Measurements from ENCODE around the gene PLCL1. TPM values are rescaled to one million over a fixed set of nuclear protein-coding genes. Genes with fewer than 3 reads are reported as not detected.

The PLCL1 gene
- total RNA-seq, 1 experiment from 2014 or later: 1.6 TPM

DNA sequence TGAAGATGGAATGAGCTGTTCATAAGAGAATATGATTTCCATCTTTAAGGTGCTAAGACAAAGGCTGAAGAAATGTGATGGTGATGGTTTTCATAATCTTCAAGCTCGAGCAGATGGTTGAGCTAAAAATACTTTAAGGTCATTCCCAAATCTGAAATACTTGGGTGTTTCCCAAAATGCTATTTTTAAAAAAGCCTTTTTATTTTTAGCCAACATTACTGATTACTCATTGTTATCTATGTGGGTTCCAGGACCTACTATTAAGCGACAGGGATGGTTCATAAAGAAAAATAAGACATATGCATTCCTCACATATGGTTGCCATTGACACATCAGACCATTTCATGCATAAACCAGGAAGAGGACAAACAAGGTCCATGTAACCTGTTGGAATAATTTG is 298.5 kb downstream of the PLCL1 start:
- TF ChIP-seq, protein P1, sequence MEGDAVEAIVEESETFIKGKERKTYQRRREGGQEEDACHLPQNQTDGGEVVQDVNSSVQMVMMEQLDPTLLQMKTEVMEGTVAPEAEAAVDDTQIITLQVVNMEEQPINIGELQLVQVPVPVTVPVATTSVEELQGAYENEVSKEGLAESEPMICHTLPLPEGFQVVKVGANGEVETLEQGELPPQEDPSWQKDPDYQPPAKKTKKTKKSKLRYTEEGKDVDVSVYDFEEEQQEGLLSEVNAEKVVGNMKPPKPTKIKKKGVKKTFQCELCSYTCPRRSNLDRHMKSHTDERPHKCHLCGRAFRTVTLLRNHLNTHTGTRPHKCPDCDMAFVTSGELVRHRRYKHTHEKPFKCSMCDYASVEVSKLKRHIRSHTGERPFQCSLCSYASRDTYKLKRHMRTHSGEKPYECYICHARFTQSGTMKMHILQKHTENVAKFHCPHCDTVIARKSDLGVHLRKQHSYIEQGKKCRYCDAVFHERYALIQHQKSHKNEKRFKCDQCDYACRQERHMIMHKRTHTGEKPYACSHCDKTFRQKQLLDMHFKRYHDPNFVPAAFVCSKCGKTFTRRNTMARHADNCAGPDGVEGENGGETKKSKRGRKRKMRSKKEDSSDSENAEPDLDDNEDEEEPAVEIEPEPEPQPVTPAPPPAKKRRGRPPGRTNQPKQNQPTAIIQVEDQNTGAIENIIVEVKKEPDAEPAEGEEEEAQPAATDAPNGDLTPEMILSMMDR (IDR thresholded peaks at IDR 0.05; ENCODE audit: insufficient read depth in 1 of 2, low read depth in 1 of 2, low read length in 1 of 2, severe bottlenecking in 1 of 2, unreplicated experiment in 1 of 2): no peak
- H3K36me3 ChIP-seq (ENCODE audit: control insufficient read depth, insufficient read depth, low read length): no peaks in the 10 kb centered on the region
- intact Hi-C loops (cut with micrococcal nuclease; ENCODE audit: unreplicated experiment): no loop called here
- BruUV-seq (replicated peaks): no TSS peak
- no peaks in the 10 kb centered on the region for H3K4me1 ChIP-seq
- ChIA-PET POLR2A (no interaction called here), CTCF (no interaction called here)
- H3K9me3 ChIP-seq: no peaks in the 10 kb centered on the region
- no peaks in the 10 kb centered on the region for H3K27me3 ChIP-seq (replicated peaks; ENCODE audit: control insufficient read depth, insufficient read depth, low read length)
- H3K27ac Mint-ChIP-seq (ENCODE audit: unreplicated experiment): no peak overlapping the region
- H3K27me3 Mint-ChIP-seq (ENCODE audit: insufficient read depth, unreplicated experiment): no peaks in the 10 kb centered on the region
- no peak overlapping the region for H3K4me3 ChIP-seq (ENCODE audit: low read depth, low read length)
- no peaks in the 10 kb centered on the region for H3K36me3 Mint-ChIP-seq (ENCODE audit: insufficient read depth, unreplicated experiment)
- H3K4me3 Mint-ChIP-seq (ENCODE audit: unreplicated experiment): no peak overlapping the region
- peaks cover 12% of the 10 kb centered on the region for H3K9me3 Mint-ChIP-seq (ENCODE audit: unreplicated experiment)
- no peaks in the 10 kb centered on the region for H3K4me1 Mint-ChIP-seq (ENCODE audit: low read depth, unreplicated experiment)
- DNase-seq: no peak

DNA sequence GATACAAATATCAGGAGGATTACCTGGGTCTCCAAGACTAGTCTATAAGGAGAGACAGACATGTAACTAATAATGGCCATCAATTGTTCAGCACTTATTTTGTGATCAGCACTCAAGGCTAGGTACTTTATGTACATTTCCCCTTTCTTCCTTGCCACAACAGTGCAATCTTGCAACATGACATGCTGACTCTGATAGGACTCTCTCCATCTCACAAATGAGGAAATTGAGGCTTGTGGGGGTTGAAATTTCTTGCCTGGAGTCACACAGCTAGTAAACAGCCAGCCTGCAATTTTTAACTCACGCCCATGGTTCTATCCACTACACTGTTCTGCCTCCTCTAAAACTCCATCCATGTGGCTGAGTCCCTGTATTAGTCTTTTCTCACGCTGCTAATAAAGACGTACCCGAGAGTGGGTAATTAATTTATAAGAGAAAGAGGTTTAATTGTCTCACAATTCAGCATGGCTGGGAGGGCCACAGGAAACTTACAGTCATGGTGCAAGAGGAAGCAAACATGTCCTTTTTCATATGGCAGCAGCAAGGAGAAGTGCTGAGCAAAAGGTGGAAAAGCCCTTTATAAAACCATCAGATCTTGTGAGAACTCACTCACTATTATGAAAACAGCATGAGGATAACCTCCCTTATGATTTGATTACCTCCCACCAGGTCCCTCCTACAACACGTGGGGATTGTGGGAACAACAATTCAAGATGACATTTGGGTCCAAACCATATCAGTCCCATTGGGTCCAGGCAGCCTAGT is 302.4 kb downstream of the PLCL1 start:
- POLR2A ChIA-PET: no interaction called here
- Mint-ChIP-seq H3K27me3 (ENCODE audit: insufficient read depth, unreplicated experiment) (no peaks in the 10 kb centered on the region), H3K4me1 (ENCODE audit: low read depth, unreplicated experiment) (no peaks in the 10 kb centered on the region), H3K36me3 (ENCODE audit: insufficient read depth, unreplicated experiment) (no peaks in the 10 kb centered on the region), H3K27ac (ENCODE audit: unreplicated experiment) (no peak overlapping the region), H3K4me3 (ENCODE audit: unreplicated experiment) (no peak overlapping the region), H3K9me3 (ENCODE audit: unreplicated experiment) (peaks cover 12% of the 10 kb centered on the region)
- H3K4me1 ChIP-seq: no peaks in the 10 kb centered on the region
- BruUV-seq (replicated peaks): no TSS peak
- H3K36me3 ChIP-seq (ENCODE audit: control insufficient read depth, insufficient read depth, low read length): no peaks in the 10 kb centered on the region
- CTCF ChIA-PET: no interaction called here
- H3K4me3 ChIP-seq (ENCODE audit: low read depth, low read length): no peak overlapping the region
- no peaks in the 10 kb centered on the region; the same call in 1 of the 2 replicates for H3K27me3 ChIP-seq (replicated peaks; ENCODE audit: control insufficient read depth, insufficient read depth, low read length)
- intact Hi-C loops (cut with micrococcal nuclease; ENCODE audit: unreplicated experiment): no loop called here
- no peak for DNase-seq
- no peaks in the 10 kb centered on the region for H3K9me3 ChIP-seq
- TF ChIP-seq, protein P1 (IDR thresholded peaks at IDR 0.05; ENCODE audit: insufficient read depth in 1 of 2, low read depth in 1 of 2, low read length in 1 of 2, severe bottlenecking in 1 of 2, unreplicated experiment in 1 of 2): no peak

DNA sequence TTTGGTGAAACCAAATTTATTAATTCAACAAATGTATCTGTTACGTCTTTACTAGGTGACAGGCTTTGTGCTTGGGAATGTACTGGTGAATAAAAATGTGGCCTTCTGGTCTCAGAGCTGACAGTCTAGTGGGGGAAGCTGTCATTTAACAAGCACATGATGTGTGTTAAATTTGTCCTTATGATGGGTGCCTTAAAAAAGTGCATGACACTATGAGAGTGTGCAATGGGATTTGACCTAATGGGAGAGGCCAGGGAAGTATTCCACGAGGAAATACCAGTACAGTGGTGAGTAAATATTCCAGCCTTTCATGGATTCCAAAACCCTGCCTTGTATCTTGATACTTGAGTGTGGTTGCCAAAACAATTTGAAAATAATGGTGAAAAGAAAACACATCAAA is 308.9 kb downstream of the PLCL1 start:
- H3K27ac Mint-ChIP-seq (ENCODE audit: unreplicated experiment): no peak overlapping the region

More for the DNA sequence above, 308.9 kb downstream of the PLCL1 start:
- no peaks in the 10 kb centered on the region for H3K9me3 Mint-ChIP-seq (ENCODE audit: unreplicated experiment)
- Histone ChIP-seq H3K9me3 (no peaks in the 10 kb centered on the region), H3K36me3 (ENCODE audit: control insufficient read depth, insufficient read depth, low read length) (no peaks in the 10 kb centered on the region), H3K4me3 (ENCODE audit: low read depth, low read length) (no peak overlapping the region), H3K27me3 (replicated peaks; ENCODE audit: control insufficient read depth, insufficient read depth, low read length) (no peaks in the 10 kb centered on the region; the same call in 1 of the 2 replicates), H3K4me1 (no peaks in the 10 kb centered on the region)
- no peak for DNase-seq
- no peaks in the 10 kb centered on the region for H3K36me3 Mint-ChIP-seq (ENCODE audit: insufficient read depth, unreplicated experiment)
- intact Hi-C loops (cut with micrococcal nuclease; ENCODE audit: unreplicated experiment): no loop called here
- CTCF ChIA-PET: no interaction called here
- no peak overlapping the region for H3K4me3 Mint-ChIP-seq (ENCODE audit: unreplicated experiment)
- no peaks in the 10 kb centered on the region for H3K4me1 Mint-ChIP-seq (ENCODE audit: low read depth, unreplicated experiment)
- H3K27me3 Mint-ChIP-seq (ENCODE audit: insufficient read depth, unreplicated experiment): peaks cover 4% of the 10 kb centered on the region
- POLR2A ChIA-PET: no interaction called here
- TF ChIP-seq, protein P1 (IDR thresholded peaks at IDR 0.05; ENCODE audit: insufficient read depth in 1 of 2, low read depth in 1 of 2, low read length in 1 of 2, severe bottlenecking in 1 of 2, unreplicated experiment in 1 of 2): no peak
- no TSS peak for BruUV-seq (replicated peaks)
